NCI-H2227 treated with DMSO at 0.1 percent for 48 hours (cell line): ENCODE results near the gene PMIS2.
"Not testable (repeated sequence)": the region's sequence is repeated elsewhere in the genome, so short reads cannot be mapped to it uniquely, and the experiment has no call there.

ENCODE experiments used
- DNase-seq: peaks from one replicate; lab custom pipeline; 2025; lab: John Stamatoyannopoulos, UW

Gene PMIS2

DNA sequence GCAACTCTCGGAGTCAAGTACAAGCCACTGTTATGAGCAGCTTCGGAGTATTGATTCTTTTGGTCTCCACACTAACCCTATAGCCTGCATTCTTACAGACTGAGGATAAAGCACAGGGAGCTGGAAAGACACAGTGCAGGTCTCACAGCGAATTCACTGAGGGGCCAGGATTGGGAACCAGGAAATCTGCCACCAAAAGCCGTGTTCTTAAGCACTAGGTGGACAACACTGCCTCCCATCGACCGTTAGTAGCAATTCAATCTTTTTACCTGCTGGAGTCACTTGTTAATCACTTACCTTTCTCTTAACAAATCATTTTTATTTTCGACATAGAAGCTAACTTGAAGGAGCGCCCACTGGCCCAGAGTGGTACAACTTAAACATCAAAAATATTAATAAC is 6.3 kb downstream of the PMIS2 start:
- DNase-seq: peak; percentile 42

DNA sequence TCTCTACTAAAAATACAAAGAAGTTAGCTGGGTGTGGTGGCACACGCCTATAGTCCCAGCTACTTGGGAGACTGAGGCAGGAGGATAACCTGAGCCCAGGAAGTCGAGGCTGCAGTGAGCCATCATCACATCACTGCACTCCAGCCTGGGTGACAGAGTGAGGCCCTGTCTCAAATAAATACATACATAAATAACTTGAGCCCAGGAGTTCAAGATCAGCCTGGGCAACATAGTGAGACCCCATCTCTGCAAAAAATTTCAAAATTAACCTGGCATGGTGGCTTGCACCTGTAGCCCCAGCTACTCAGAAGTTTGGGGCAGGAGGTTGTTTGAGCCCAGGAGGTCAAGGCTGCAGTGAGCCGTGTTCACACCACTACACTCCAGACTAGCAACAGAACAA is 9.1 kb downstream of the PMIS2 start:
- DNase-seq: not testable (repeated sequence)

DNA sequence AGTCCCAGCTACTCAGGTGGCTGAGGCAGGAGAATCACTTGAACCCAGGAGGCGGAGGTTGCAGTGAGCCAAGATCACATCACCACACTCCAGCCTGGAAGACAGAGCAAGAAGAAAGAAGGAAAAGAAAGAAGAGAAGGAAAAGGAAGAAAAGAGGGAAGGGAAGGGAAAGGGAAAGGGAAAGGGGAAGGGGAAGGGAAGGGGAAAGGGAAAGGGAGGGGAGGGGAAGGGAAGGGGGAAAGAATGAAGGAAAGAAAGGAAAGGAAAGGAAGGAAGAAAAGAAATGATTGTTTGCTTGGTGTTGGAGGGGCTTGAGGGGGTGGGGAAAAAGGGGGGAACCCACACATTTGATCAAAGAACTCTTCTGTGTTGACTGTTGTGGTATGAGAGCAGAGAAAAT is 10.0 kb downstream of the PMIS2 start:
- DNase-seq: no peak

DNA sequence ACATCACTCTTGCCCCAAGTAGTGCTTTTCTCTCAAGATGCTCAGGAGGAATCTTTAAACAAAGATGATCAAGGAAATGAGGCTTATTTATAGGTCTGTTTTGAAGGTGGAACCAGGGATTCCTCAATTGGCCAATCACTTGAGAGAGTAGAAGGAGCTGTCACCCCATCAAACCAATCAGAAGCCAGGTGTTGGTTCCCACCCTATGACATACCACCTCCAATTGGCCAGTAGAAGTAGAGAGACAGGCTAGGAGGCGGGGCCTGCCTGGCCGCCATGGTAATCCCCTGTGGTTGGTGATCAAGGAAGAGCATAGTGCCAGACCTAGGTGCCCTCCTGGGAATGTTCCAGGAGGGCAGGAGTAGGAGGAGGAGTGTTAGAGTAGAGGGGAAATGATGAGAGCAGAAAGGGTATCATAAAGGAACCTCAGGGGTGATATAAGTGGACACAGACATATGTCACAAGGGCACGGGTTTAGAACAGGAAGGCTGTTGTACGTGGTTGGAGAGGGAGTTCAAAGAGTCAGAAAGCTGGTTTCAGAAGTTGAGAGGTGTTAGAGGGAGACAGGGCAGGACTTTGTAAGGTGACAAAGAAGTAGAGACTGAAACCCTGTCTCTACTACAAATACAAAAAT is 10.5 kb downstream of the PMIS2 start:
- no peak for DNase-seq

DNA sequence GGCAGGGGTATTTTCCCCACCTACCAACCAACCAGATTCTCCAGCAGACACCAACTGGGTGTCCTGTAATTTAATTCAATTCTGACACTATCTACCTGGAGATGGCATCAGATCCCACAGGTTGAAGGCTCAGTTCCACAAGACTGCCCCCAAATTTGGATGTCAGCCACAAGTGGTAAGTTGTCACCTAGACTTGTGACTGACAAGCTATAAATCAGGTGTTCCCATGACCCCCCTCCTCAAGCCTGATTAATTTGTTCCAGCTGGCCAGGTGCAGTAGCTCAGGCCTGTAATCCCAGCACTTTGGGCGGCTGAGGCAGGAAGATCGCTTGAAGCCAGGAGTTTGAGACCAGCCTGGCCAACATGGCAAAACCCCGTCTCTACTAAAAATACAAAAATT is 16.0 kb downstream of the PMIS2 start:
- DNase-seq: no peak

DNA sequence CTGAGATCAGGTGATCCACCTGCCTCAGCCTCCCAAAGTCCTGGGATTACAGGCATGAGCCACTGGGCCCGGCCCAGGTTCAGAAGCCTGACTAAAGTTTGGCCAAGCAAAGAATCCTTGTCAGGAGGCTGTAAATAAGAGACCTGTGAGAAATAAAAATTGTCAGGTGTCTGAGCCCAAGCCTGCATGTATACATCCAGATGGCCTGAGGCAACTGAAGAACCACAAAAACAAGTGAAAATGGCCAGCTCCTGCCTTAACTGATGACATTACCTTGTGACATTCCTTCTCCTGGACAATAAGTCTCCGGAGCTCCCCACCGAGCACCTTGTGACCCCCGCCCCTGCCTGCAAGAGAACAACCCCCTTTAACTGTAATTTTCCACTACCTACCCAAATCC is 18.5 kb downstream of the PMIS2 start:
- not testable (repeated sequence) for DNase-seq

DNA sequence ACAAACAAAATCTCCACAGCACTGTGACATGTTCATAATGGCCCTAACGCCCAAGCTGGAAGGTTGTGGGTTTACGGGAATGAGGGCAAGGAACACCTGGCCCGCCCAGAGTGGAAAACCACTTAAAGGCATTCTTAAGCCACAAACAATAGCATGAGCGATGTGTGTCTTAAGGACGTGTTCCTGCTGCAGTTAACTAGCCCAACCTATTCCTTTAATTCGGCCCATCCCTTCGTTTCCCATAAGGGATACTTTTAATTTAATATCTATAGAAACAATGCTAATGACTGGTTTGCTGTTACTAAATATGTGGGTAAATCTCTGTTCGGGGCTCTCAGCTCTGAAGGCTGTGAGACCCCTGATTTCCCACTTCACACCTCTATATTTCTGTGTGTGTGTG is 21.2 kb downstream of the PMIS2 start:
- DNase-seq: not testable (repeated sequence)

DNA sequence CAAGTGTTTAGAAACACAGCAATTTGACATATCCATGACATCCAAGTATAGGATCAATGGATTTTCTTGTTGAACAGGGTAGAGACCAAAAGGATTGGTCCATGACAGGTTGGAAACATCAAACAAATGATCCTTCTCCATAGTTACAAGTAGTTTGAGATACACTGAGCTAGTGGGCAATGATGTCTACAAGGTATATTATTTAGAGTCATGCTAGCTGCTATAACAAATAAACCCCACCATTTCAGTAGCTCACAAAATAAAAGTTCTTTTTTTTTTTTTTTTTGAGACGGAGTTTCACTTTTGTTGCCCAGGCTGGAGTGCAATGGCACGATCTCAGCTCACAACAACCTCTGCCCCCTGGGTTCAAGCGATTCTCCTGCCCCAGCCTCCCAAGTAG is 21.7 kb downstream of the PMIS2 start:
- no peak for DNase-seq

DNA sequence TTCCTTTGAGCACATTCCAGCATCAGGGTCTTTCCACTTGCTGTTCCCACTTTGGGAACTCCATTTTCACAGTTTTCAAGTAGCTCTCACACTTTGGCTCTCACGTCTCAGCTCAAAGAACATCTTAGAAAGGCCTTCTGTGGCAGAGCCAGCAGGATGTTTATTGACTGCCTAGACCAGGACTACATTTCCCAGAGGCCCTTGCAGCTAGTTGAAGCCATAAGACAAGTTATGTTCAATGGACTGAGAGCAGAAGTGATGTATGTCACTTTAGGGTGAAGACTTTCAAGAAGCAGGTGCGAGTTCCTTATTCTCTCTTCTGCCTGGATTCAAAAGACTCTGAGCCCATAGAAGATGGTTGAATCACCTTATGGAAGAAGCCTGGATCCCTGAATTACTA is 22.3 kb downstream of the PMIS2 start:
- DNase-seq: no peak

DNA sequence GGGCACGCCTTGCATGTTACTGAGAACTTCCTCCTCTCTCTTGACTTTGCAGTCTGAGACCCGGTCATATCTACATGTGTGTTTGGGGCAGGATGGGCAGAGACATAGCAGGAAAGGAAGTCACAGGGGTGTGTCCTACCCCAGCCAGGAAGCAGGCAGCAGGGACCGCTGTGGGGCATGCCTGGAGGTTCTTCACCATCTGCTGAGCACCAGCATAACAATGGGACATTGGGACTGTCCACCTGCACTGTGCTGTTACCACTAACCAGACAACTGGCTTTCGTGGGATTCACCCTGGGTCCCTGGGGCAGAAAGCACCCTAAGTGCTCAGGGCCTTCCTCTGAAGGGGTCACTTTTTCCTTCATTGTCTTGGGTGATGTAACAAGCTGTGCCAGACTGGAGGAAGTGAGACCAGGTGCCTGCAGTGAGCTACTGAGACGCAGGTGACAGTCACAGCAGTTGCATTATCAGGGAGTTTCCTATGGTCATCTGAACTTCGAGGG is 23.9 kb downstream of the PMIS2 start:
- no peak for DNase-seq

DNA sequence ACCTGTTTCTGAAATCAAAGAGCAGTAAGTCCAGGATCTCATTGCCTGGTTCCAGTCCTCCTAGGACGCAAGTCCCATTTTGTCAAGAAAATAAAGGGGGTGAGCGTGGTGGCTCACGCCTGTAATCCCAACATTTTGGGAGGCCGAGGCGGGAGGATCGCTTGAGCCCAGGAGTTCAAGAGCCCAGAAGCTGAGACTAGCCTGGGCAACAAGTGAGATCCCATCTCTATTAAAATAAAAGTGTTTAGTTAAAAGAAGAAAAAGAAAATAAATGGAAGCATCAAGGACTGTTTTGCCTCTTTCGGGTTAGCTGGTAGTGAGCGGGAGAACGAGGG is 26.2 kb downstream of the PMIS2 start:
- DNase-seq: no peak

DNA sequence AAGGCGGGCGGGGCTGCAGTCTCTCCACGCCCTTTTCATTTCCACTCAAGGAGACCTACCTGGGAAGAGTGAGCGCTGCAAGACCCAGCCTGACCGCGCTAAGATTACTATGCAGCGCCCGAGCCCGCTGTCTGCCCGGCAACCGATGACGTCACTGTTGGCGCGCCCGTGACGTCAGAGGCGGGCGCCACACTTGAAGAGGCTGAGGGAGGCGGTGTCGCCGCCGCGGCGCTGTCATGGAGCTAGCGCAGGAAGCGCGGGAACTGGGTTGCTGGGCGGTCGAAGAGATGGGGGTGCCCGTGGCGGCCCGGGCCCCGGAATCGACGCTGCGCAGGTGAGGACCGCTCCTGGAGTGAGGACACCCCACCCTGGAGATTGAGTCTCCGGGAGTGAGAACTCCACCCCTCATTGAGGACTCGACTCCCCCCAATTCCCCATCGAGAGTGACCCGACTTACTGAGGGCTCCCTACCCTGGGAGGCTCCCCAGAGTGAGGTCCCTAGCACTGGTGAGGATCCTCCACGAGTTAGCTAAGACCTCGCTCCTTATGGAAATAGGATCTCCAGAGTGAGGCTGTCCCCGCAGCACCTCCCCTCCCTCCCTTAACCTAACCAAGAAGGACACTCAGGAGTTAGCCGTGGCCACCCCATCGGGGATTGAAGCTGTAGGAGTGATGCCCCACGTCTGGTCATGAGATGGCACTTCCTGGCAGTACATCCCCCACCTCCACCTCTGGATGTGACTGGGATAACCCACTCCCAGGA is 26.8 kb downstream of the PMIS2 start, which contains the start of gene HAUS5:
HAUS5 (plus strand) TSS at position 177 of the 763 bp plus-strand sequence; CDS start at position 237, 60 bp downstream.
- peak; percentile 100 for DNase-seq

DNA sequence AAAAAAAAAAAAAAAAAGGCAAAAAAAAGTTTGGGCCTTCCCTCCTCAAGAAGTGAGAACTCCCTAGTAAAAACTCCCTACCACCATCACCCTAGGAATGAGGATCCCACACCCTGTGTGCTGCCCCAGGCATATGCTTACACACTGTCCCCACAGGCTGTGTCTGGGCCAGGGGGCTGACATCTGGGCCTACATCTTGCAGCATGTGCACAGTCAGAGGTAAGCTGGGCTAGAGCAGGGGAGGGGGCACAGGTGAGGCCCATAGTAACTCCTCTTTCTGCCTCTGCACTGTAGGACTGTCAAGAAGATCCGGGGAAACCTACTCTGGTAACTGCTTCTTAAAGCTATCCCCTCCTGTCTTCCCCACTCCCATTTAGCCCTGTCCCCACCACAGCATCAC is 27.6 kb downstream of the PMIS2 start:
- no peak for DNase-seq

DNA sequence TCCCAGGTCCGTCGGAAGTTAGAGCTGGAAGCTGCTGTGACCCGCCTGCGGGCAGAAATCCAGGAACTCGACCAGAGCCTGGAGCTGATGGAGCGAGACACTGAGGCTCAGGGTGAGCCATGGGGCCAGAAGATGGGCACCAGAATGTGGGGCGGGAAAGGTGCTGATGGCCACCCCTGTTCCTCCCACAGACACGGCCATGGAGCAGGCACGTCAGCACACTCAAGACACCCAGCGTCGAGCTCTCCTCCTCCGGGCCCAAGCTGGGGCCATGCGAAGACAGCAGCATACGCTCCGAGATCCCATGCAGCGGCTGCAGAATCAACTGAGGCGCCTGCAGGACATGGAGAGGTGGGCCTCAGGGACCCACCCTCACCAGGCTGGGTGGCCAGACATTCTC is 29.1 kb downstream of the PMIS2 start:
- no peak for DNase-seq

DNA sequence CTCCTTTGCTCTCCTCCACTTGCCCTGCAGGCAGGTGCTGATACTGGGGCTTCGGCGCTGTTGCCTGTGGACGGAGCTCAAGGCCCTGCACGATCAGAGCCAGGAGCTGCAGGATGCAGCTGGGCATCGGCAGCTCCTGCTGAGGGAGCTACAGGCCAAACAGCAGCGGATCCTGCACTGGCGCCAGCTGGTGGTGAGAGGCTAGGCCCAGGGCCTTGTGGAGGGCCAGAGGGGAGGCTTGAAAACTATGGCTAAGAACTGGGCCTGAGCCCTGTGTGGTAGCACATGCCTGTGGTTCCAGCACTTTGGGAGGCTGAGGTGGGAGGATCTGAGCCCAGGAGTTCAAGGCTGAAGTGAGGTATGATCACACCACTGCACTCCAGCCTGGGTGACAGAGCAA is 32.9 kb downstream of the PMIS2 start:
- DNase-seq: no peak

DNA sequence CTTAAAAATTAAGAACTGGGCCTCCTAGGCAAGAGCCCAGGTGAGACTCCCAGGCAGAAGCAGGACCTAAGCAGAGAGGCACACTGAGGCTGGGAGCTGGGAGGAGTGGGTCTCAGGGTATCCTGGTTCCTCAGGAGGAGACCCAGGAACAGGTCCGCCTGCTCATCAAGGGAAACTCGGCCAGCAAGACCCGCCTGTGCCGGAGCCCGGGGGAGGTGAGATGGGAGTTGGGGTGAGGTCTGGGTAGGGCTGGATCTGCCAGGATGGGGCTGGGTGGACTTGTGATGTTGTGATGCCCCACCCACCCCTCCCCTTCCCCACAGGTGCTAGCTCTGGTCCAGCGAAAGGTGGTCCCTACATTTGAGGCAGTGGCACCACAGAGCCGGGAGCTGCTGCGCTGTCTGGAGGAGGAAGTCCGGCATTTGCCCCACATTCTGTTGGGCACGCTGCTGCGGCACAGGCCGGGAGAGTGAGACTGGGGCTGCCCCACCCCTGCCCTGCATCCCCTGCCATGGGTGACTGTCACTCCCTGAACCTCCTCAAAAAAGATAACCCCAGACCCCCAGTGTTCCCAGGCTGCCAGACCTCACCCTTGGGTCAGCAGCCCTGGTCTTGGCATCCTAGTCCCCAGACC is 33.4 kb downstream of the PMIS2 start:
- no peak for DNase-seq

DNA sequence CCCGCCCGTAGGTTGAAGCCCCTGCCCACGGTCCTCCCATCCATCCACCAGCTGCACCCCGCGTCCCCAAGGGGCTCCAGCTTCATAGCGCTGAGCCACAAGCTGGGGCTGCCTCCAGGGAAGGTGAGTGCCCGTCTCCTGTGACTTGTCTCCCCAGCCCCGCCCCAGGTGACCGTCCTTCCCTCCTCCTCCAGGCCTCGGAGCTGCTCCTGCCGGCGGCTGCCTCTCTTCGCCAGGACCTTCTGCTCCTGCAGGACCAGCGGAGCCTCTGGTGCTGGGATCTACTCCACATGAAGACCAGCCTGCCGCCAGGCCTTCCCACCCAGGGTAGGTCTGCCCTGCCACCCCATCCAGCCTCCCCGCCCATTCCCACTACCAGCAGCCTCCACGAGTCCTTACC is 34.0 kb downstream of the PMIS2 start:
- no peak for DNase-seq

DNA sequence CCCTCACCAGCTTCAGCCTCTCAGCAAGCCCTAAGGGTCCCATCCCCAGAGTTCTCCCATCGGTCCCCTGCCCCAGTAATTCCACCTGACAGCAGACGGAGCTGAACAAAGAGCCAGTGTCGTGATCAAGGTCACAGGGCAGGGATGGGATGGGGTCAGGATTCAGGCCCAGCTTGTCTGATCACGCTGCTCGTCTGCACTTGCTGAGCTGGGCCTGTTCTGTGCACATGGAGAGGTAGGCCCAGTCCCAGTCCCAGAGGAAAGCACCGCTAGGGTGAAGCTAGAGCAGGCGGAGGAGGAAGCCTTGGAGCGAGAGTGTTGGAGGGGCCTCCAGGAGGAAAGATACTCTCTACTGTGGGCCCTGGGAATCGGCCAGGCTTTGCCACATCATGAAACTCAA is 35.7 kb downstream of the PMIS2 start:
- DNase-seq: no peak

DNA sequence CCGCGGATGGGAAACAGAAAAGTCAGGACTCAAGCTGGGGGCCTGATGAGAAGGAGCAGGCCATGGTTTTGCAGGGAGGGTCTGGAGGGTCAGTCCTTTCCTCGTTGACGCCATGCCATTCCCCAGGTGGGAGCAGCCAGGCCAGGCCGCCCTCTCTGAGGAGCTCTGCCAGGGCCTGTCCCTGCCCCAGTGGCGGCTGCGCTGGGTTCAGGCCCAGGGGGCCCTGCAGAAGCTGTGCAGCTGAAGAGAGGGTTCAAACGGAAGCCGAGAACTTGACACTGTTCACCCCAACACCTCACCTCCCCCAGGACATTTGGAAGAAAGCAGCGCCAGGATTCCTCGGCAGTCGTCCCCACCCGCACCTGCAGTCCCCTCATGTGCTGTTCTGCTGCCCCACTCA is 36.8 kb downstream of the PMIS2 start:
- DNase-seq: no peak

DNA sequence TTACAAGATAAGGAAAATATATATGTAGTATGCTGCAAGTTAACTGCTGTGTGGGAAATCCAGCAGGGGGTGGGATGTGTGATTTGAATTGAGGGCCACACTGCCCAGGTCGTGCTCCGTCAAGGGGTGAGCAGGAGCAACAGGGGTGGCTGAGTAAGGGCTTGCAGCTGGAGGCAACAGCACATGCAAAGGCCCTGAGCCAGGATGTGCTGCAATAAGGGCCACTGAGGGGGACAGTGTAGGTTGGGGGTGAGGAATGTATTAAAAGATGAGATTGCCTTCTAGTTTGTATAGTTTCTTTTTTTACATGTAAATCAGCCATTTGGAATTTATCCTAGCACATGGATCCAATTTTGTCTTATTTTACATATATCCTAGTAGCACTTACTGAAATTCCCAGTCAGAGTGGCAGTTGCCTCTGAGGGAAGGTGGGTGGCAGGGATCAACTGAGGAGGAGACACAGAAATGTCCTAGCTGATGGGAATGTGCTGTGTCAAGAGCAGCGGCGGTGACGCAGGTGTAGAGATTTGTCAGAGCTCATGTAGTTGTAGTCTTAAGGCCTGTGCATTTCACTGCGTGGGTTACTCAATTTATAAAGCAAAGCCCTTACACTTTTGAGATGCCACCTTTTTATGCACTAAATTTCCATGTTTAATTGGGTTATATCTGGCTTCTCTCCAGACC is 37.5 kb downstream of the PMIS2 start:
- DNase-seq: no peak

DNA sequence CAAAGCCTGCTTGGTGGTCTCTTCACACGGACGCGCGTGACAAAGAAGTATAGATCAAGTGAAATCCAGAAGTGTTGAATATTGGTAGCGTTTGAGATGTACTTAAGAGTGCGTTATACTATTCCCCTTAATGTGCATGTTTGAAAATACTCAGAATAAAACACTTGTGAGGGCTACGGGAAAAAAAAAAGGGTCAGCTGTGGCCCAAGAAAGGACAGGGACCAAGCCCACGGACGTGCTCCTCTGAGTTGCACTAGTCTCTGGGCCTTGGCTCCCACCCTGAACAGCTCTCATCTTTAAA is 42.2 kb downstream of the PMIS2 start:
- no peak for DNase-seq

DNA sequence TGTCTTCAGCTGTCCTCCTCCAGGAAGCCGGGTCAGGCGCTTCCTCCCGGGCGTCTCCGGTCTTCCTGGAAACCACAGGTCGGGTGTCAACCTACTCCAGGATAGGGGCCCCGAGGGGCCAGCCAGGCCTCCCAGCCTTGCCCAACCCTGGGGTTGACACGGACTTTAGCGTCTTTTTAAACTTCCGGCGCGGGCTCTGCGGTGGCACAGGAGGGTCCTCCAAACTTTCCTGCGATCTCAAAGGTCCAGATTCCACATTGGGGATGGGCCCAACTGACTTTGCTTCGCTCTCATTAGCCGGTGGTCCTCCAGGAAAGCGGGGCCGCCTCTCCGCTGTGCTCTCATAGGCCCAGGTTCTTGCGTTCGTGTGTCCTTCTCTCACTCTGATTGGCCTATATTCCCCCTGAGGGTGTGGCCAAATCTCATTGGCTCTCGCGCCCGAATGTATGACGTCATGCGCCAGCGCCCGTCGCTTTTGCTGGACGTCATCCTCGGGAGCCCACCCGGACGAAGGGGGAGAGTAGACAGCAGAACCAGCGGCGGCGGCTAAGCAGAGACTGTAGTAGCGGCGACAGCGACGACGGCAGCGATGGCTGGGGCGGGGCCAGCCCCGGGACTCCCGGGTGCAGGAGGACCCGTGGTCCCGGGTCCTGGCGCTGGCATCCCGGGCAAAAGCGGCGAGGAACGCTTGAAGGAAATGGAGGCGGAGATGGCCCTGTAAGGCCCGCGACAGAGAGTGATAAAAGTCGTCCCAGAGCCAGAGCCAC is 42.8 kb downstream of the PMIS2 start, which contains the start of gene RBM42:
RBM42 (plus strand) TSS at position 472 of the 767 bp plus-strand sequence; CDS start at position 590, 118 bp downstream.
- peak; percentile 100 for DNase-seq
